Neural cell (in vitro differentiated cells): Measurements from ENCODE around the gene ARSK. TPM values are rescaled to one million over a fixed set of nuclear protein-coding genes. Genes with fewer than 3 reads are reported as not detected.

Experiments
- H2AFZ ChIP-seq: fragments of 200-600, 300-800 bp; sonication (generic), shearing (Covaris generic); 2 replicates; pipeline ENCODE4 v1.6.0; 2014; ENCODE audit warnings: low read depth, mild to moderate bottlenecking, antibody characterized with exemption, low read length, moderate library complexity
- H3F3A ChIP-seq: fragments of 200-600 bp; shearing (Covaris generic); 2 replicates; pipeline ENCODE4 v1.6.1; 2016; ENCODE audit warnings: mild to moderate bottlenecking, moderate library complexity, mixed read lengths, antibody characterized with exemption, low read length; ENCODE audit not compliant: insufficient read depth, poor library complexity, severe bottlenecking
- H3K27ac ChIP-seq: fragments of 200-600, 300-800 bp; sonication (generic), shearing (Covaris generic); 2 replicates; pipeline ENCODE4 v1.5.1; 2014; ENCODE audit warnings: mild to moderate bottlenecking, low read length, moderate library complexity
- H3K27me3 ChIP-seq: fragments of 300-800, 200-600 bp; sonication (generic), shearing (Covaris generic); 2 replicates; pipeline ENCODE4 v1.6.0; 2014; ENCODE audit warnings: mild to moderate bottlenecking, low read depth, low read length, moderate library complexity; ENCODE audit not compliant: insufficient read depth
- H3K36me3 ChIP-seq: fragments of 300-800, 200-600 bp; sonication (generic), shearing (Covaris generic); 2 replicates; pipeline ENCODE4 v1.5.1; 2014; ENCODE audit warnings: mild to moderate bottlenecking, antibody characterized with exemption, low read length, moderate library complexity; ENCODE audit not compliant: insufficient read depth
- H3K4me2 ChIP-seq: fragments of 300-800, 200-600 bp; sonication (generic), shearing (Covaris generic); 2 replicates; pipeline ENCODE4 v1.6.0; 2014; ENCODE audit warnings: mild to moderate bottlenecking, low read length
- H3K4me3 ChIP-seq: fragments of 300-800, 200-600 bp; sonication (generic), shearing (Covaris generic); 2 replicates; pipeline ENCODE4 v1.5.1; 2014; ENCODE audit warnings: mild to moderate bottlenecking, low read length, moderate library complexity
- H3K79me2 ChIP-seq: fragments of 200-600 bp; shearing (Covaris generic); replicated peaks from 2 replicates; pipeline ENCODE4 v1.6.0; 2014; ENCODE audit warnings: mild to moderate bottlenecking, low read length, moderate library complexity; ENCODE audit not compliant: insufficient read depth
- H3K9ac ChIP-seq: fragments of 300-800, 200-600 bp; sonication (generic), shearing (Covaris generic); 2 replicates; pipeline ENCODE4 v1.6.1; 2016; ENCODE audit warnings: mild to moderate bottlenecking, low read length, mixed read lengths
- H3K9me2 ChIP-seq: fragments of 200-600 bp; shearing (Covaris generic); 2 replicates; pipeline ENCODE4 v1.6.1; 2016; ENCODE audit warnings: mild to moderate bottlenecking, low read length, mixed read lengths; ENCODE audit not compliant: insufficient read depth
- H3K9me3 ChIP-seq: fragments of 200-600, 300-800 bp; sonication (generic), shearing (Covaris generic); 2 replicates; pipeline ENCODE4 v1.6.1; 2016; ENCODE audit warnings: mild to moderate bottlenecking, mixed run types, low read length, moderate library complexity, mixed read lengths
- H4K20me1 ChIP-seq: fragments of 200-600 bp; shearing (Covaris generic); 2 replicates; pipeline ENCODE4 v1.6.1; 2016; ENCODE audit warnings: mild to moderate bottlenecking, mixed run types; ENCODE audit not compliant: insufficient read depth
- EP300 ChIP-seq: fragments of 450-650 bp; conservative IDR thresholded peaks from 2 replicates; pipeline ENCODE4 v1.6.1; 2014; ENCODE audit warnings: antibody characterized with exemption, mild to moderate bottlenecking, moderate library complexity; ENCODE audit not compliant: poor library complexity, severe bottlenecking
- EZH2 ChIP-seq: fragments of 200-600, 300-800 bp; shearing (Covaris generic), sonication (generic); IDR thresholded peaks from 2 replicates; pipeline ENCODE4 v1.6.1; 2014; ENCODE audit warnings: antibody characterized with exemption, low read length, borderline replicate concordance, mild to moderate bottlenecking; ENCODE audit not compliant: insufficient read depth, poor library complexity, severe bottlenecking
- MXI1 ChIP-seq: fragments of 450-650 bp; conservative IDR thresholded peaks from 2 replicates; pipeline ENCODE4 v1.6.1; 2014; ENCODE audit warnings: antibody characterized with exemption, mild to moderate bottlenecking; ENCODE audit not compliant: poor library complexity, severe bottlenecking
- POLR2AphosphoS5 ChIP-seq: IDR thresholded peaks from 2 replicates; pipeline ENCODE4 v1.6.1; 2012
- RAD21 ChIP-seq: fragments of 450-650 bp; conservative IDR thresholded peaks from 2 replicates; pipeline ENCODE4 v1.6.1; 2014; ENCODE audit warnings: antibody characterized with exemption, mild to moderate bottlenecking, moderate library complexity
- SMC3 ChIP-seq: fragments of 450-650 bp; conservative IDR thresholded peaks from 2 replicates; pipeline ENCODE4 v1.6.1; 2014; ENCODE audit warnings: antibody characterized with exemption, mild to moderate bottlenecking, moderate library complexity; ENCODE audit not compliant: poor library complexity
- TAF1 ChIP-seq: IDR thresholded peaks from 2 replicates; pipeline ENCODE4 v1.6.1; 2012; ENCODE audit warnings: low read depth
- polyA plus RNA-seq: library from polyadenylated mRNA; depleted of rRNA; stranded (reverse); fragments of >200 nt; gene quantifications from 2 replicates; pipeline ENCODE4 v1.2.3, GENCODE V29; 2014
- TF ChIP-seq, protein P1 (sequence below): fragments of 450-650 bp; IDR thresholded peaks from 2 replicates; pipeline ENCODE4 v1.5.1; 2014; ENCODE audit warnings: antibody characterized with exemption, mild to moderate bottlenecking, moderate library complexity; ENCODE audit not compliant: poor library complexity, severe bottlenecking
- TF ChIP-seq, protein P2 (sequence below): IDR thresholded peaks from 2 replicates; pipeline ENCODE4 v1.6.1; 2012; ENCODE audit warnings: borderline replicate concordance

ARSK gene
- polyA plus RNA-seq, 1 donor from 2014 or later, result 2.8 TPM

DNA sequence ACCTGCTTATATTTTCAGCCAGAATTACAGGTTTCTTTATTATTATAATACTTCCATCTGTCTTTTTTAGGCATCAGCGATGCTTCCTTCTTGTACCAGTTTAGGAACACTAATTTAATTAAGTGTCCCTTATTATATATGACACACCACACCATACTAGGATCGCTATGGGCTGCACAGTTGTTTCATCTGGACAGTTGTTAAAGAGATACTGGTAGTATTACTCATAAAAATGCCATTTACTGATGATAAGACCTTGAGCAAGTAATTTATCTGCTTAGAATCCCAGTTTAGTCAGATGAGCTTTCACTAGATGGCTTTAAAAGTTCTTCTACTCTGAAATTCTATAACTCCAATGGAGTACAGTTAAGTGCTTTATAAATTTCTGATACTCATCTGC lies 17.1 kb downstream of the ARSK start:
- no peaks in the 10 kb centered on the region for H3K36me3 ChIP-seq
- no peak overlapping the region for H3K9ac ChIP-seq
- no peaks in the 10 kb centered on the region for H3K9me2 ChIP-seq
- TF ChIP-seq EZH2 (no peak), POLR2AphosphoS5 (no peak), EP300 (no peak), SMC3 (no peak), RAD21 (no peak), TAF1 (no peak)
- TF ChIP-seq, protein P1, sequence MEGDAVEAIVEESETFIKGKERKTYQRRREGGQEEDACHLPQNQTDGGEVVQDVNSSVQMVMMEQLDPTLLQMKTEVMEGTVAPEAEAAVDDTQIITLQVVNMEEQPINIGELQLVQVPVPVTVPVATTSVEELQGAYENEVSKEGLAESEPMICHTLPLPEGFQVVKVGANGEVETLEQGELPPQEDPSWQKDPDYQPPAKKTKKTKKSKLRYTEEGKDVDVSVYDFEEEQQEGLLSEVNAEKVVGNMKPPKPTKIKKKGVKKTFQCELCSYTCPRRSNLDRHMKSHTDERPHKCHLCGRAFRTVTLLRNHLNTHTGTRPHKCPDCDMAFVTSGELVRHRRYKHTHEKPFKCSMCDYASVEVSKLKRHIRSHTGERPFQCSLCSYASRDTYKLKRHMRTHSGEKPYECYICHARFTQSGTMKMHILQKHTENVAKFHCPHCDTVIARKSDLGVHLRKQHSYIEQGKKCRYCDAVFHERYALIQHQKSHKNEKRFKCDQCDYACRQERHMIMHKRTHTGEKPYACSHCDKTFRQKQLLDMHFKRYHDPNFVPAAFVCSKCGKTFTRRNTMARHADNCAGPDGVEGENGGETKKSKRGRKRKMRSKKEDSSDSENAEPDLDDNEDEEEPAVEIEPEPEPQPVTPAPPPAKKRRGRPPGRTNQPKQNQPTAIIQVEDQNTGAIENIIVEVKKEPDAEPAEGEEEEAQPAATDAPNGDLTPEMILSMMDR, result no peak
- H3K27ac ChIP-seq, result no peak overlapping the region
- no peaks in the 10 kb centered on the region for H4K20me1 ChIP-seq
- no peaks in the 10 kb centered on the region for H3K79me2 ChIP-seq
- no peak overlapping the region for H3K4me2 ChIP-seq
- H3F3A ChIP-seq, result no peaks in the 10 kb centered on the region
- H3K9me3 ChIP-seq, result no peaks in the 10 kb centered on the region
- no peaks in the 10 kb centered on the region for H3K27me3 ChIP-seq
- H3K4me3 ChIP-seq, result no peak overlapping the region
- no peak overlapping the region for H2AFZ ChIP-seq

DNA sequence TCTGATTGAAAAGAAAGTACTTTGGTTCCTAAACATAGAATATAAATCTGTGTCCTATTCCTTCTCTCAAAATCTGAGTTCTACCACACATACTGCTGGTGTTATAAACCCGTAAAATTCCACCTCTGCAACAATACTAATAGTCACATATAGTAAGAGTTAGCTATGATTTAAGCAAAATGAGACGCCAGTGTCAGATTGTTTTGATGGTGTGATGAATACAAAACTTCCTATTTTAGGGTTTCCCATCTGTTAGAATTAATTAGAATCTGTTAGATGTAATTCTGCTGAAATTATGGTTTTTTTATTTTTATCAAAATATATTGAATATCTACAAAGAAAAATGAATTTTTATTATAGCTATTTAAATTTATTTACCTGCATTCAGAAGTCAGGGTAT lies 26.7 kb downstream of the ARSK start:
- no peak overlapping the region for H3K27ac ChIP-seq
- H4K20me1 ChIP-seq, result no peaks in the 10 kb centered on the region
- no peaks in the 10 kb centered on the region for H3F3A ChIP-seq

More for the DNA sequence above, 26.7 kb downstream of the ARSK start:
- H3K9ac ChIP-seq, result no peak overlapping the region
- no peak overlapping the region for H3K4me2 ChIP-seq
- no peaks in the 10 kb centered on the region for H3K9me2 ChIP-seq
- TF ChIP-seq MXI1, result no peak
- TF ChIP-seq POLR2AphosphoS5, result no peak
- TF ChIP-seq, protein P2, sequence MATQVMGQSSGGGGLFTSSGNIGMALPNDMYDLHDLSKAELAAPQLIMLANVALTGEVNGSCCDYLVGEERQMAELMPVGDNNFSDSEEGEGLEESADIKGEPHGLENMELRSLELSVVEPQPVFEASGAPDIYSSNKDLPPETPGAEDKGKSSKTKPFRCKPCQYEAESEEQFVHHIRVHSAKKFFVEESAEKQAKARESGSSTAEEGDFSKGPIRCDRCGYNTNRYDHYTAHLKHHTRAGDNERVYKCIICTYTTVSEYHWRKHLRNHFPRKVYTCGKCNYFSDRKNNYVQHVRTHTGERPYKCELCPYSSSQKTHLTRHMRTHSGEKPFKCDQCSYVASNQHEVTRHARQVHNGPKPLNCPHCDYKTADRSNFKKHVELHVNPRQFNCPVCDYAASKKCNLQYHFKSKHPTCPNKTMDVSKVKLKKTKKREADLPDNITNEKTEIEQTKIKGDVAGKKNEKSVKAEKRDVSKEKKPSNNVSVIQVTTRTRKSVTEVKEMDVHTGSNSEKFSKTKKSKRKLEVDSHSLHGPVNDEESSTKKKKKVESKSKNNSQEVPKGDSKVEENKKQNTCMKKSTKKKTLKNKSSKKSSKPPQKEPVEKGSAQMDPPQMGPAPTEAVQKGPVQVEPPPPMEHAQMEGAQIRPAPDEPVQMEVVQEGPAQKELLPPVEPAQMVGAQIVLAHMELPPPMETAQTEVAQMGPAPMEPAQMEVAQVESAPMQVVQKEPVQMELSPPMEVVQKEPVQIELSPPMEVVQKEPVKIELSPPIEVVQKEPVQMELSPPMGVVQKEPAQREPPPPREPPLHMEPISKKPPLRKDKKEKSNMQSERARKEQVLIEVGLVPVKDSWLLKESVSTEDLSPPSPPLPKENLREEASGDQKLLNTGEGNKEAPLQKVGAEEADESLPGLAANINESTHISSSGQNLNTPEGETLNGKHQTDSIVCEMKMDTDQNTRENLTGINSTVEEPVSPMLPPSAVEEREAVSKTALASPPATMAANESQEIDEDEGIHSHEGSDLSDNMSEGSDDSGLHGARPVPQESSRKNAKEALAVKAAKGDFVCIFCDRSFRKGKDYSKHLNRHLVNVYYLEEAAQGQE, result no peak
- no peak for TF ChIP-seq EP300
- no peak for TF ChIP-seq SMC3
- no peak for TF ChIP-seq RAD21
- no peak overlapping the region for H2AFZ ChIP-seq
- no peaks in the 10 kb centered on the region for H3K27me3 ChIP-seq
- H3K4me3 ChIP-seq, result no peak overlapping the region
- H3K36me3 ChIP-seq, result no peaks in the 10 kb centered on the region
- H3K9me3 ChIP-seq, result no peaks in the 10 kb centered on the region
- H3K79me2 ChIP-seq, result no peaks in the 10 kb centered on the region
